ENCODE data around the gene MT1M. TPM values are rescaled to one million over a fixed set of nuclear protein-coding genes. Genes with fewer than 3 reads are reported as not detected.
A peak's percentile ranks its signal among the peaks of the same experiment; 100 is the strongest.

Gene MT1M
- total and polyA plus RNA-seq, 2 of the 8 experiments (the other 6 are each of a cell fraction or from before 2014, with no cell fraction given): 2.1 TPM; not detected in 1

DNA sequence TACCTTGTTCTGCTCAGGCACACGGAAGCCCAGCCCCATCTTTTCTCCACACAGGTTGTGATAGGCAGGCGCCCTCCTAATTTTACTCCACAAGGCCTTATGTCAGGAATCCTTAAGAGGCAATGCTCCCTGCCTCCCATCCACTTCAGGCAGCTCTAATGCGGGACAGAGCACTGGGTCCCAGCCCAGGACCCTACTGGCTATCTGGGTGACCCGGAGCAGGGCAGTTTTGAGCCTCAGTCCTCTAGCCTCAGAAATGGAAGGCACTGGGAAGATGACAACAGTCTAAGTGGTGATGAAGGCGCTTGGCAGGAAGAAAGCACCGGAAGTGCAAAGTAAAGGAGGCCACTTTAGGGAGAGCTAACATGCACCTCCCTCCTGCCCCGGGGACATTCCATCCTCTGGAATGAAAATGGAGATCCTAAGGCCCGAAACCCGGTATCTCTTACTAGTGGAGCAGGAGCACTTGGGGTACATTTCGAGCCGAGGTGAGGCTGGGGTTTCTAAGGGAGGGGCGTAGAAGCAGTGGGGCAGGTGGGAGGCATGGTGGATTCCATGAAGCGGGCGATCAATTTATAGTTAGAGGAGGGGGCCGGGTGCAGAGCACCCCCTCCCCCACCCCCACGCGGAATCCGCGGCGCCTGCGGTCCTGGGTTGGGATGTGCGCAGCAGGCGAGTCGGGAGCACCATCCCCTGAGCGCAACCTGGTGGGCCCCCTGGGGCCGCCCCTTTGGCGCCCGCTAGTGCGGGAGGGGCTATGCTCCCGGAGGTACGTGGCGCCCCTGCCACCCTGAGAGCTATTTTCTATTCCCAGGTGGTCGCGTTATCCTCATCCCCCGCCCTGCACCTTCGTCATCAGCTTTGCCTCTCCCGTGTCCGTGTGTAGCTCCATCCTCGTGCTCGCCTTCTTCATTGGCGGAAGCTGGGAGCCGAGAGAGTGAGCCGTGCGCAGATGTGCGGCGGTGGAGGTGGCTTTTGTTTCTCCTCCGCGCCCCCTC lies 30.2 kb downstream of the MT1M start:
- Histone ChIP-seq H2BK15ac (ENCODE audit: low read length) (no peak overlapping the region), H3K36me3 (ENCODE audit: control insufficient read depth in 2 of 4, insufficient read depth in 4 of 4, low read length in 3 of 4) (no peaks in the 10 kb centered on the region), H4K20me1 (replicated peaks in 1 of 2; ENCODE audit: control insufficient read depth in 1 of 2, insufficient read depth in 2 of 2, low read length in 2 of 2) (peaks cover 2 to 6% of the 10 kb centered on the region in 2 experiments), H3K4ac (replicated peaks; ENCODE audit: insufficient read length, low read depth, low read length) (no peak overlapping the region), H3K27me3 (replicated peaks in 1 of 4; ENCODE audit: control insufficient read depth in 3 of 4, extremely low read depth in 1 of 4, insufficient read depth in 3 of 4, low read length in 3 of 4) (peaks cover 81 to 100% (median 97%) of the 10 kb centered on the region in 4 experiments), H2AFZ (ENCODE audit: low read length) (no peak overlapping the region), H3K79me1 (ENCODE audit: low read depth, low read length) (no peaks in the 10 kb centered on the region), H3K18ac (ENCODE audit: extremely low read depth, low read length) (0 out of 2 replicates have a peak overlapping the region, but pooled peaks have one; percentile 25), H3K56ac (replicated peaks; ENCODE audit: insufficient read length, low read depth, low read length) (no peak overlapping the region), H4K91ac (replicated peaks; ENCODE audit: insufficient read length, low read length) (no peak overlapping the region), H3K14ac (ENCODE audit: insufficient read length) (no peak overlapping the region), H2BK12ac (ENCODE audit: low read depth, low read length) (no peak overlapping the region; the same call in 1 of the 2 replicates), H3K9ac (replicated peaks in 1 of 4; ENCODE audit: extremely low read depth in 1 of 4, low read depth in 3 of 4, low read length in 3 of 4) (no peak overlapping the region), H2BK20ac (ENCODE audit: low read length) (no peak overlapping the region; the same call in 1 of the 2 replicates), H2AK5ac (ENCODE audit: low read depth, low read length) (no peak overlapping the region), H2BK120ac (replicated peaks; ENCODE audit: low read depth, low read length) (no peak overlapping the region), H3K4me3 (ENCODE audit: extremely low read depth in 1 of 4, insufficient read depth in 2 of 4, low read depth in 3 of 4, low read length in 4 of 4) (peak overlapping the region; percentile 6 to 61 (median 36)), H3K27ac (ENCODE audit: low read depth, low read length) (no peak overlapping the region), H3K23me2 (ENCODE audit: low read depth, low read length) (peaks cover 10% of the 10 kb centered on the region; the same call in 1 of the 2 replicates), H3K4me2 (ENCODE audit: insufficient read depth in 1 of 2, low read depth in 2 of 2, low read length in 2 of 2) (peak overlapping the region; percentile 61 to 93), H3K79me2 (ENCODE audit: control insufficient read depth in 1 of 2, insufficient read depth in 2 of 2, low read length in 2 of 2) (no peaks in the 10 kb centered on the region), H4K8ac (ENCODE audit: extremely low read depth, insufficient read depth, low read length) (peak overlapping the region; percentile 15; the same call in 1 of the 2 replicates), H3K23ac (ENCODE audit: insufficient read length) (no peak overlapping the region), H4K5ac (ENCODE audit: insufficient read length, low read depth, low read length) (no peak overlapping the region), H3K4me1 (replicated peaks in 1 of 4; ENCODE audit: control insufficient read depth in 3 of 4, insufficient read depth in 4 of 4, low read length in 3 of 4) (peaks cover 0 to 13% (median 5%) of the 10 kb centered on the region in 4 experiments; a peak in 5 of 7 replicates), H2BK5ac (ENCODE audit: low read depth, low read length) (no peak overlapping the region), H3K9me3 (ENCODE audit: insufficient read depth in 2 of 2, low read depth in 1 of 2, low read length in 1 of 2) (no peaks in the 10 kb centered on the region)
- 12% methylated on average over 30 of the region's 48 CpGs; no CpG with 5 or more reads in 1 of the 2 experiments for WGBS, 2 experiments (ENCODE audit: extremely low coverage in 1 of 2, insufficient coverage in 1 of 2, insufficient read length in 1 of 2, insufficient replicate concordance in 2 of 2, low coverage in 1 of 2, low lambda C conversion rate in 2 of 2, missing lambda C conversion rate in 1 of 2)
- CTCF ChIA-PET (ENCODE audit: partially characterized antibody): interaction anchor here (0.7 to 2.8 kb wide), 7 partner anchors 9 to 59 kb away, joined by 3 to 9 read pairs (median 4); partner anchors contain the start of gene MT2A
- POLR2A ChIA-PET (ENCODE audit: partially characterized antibody): interaction anchor here (0.7 to 13.9 kb wide), 8 partner anchors 7 to 58 kb away, joined by 3 to 205 read pairs (median 4); partner anchors contain the start of genes MT1B, MT1E, MT1H and MT1X
- DNase-seq (ENCODE audit: low read depth in 1 of 2, low spot score in 2 of 2): no peak
- no peak for FAIRE-seq
- TF ChIP-seq, protein P1, sequence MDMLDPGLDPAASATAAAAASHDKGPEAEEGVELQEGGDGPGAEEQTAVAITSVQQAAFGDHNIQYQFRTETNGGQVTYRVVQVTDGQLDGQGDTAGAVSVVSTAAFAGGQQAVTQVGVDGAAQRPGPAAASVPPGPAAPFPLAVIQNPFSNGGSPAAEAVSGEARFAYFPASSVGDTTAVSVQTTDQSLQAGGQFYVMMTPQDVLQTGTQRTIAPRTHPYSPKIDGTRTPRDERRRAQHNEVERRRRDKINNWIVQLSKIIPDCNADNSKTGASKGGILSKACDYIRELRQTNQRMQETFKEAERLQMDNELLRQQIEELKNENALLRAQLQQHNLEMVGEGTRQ (IDR thresholded peaks at IDR 0.05; ENCODE audit: low read length): no peak
- no peak for TF ChIP-seq SRF (IDR thresholded peaks at IDR 0.05; ENCODE audit: low read depth, low read length)
- TF ChIP-seq, protein P2, sequence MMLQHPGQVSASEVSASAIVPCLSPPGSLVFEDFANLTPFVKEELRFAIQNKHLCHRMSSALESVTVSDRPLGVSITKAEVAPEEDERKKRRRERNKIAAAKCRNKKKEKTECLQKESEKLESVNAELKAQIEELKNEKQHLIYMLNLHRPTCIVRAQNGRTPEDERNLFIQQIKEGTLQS (IDR thresholded peaks at IDR 0.05; ENCODE audit: insufficient read depth, low read depth, low read length): no peak
- no peak for TF ChIP-seq KDM1A (IDR thresholded peaks at IDR 0.05; ENCODE audit: borderline replicate concordance, low read length)
- peak; percentile 51 for TF ChIP-seq SUZ12 (IDR thresholded peaks at IDR 0.05; ENCODE audit: low read length)
- TF ChIP-seq SIRT6 (IDR thresholded peaks at IDR 0.05; ENCODE audit: low read length): no peak
- no peak for TF ChIP-seq GABPA (IDR thresholded peaks at IDR 0.05; ENCODE audit: borderline replicate concordance, insufficient read depth, low read length)
- no peak for TF ChIP-seq NRF1 (IDR thresholded peaks at IDR 0.05; ENCODE audit: low read depth, low read length)
- no peak for TF ChIP-seq TCF12 (IDR thresholded peaks at IDR 0.05; ENCODE audit: low read depth, low read length)

All from H1 (cell line).